Fibroblast of mammary gland (primary cell): Measurements from ENCODE around the gene EGFLAM.
A peak's percentile ranks its signal among the peaks of the same experiment; 100 is the strongest.

Experiments used
- DNase-seq: peaks from one replicate; pipeline ENCODE4 v3.0.0-alpha.2; 2010; ENCODE audit warnings: low read depth
- H3K4me3 ChIP-seq: 2 replicates; pipeline ENCODE4 v1.5.1; 2011; ENCODE audit warnings: low read depth, mild to moderate bottlenecking, low read length, moderate library complexity; ENCODE audit not compliant: control insufficient read depth
- CTCF ChIP-seq: conservative IDR thresholded peaks from 2 replicates; pipeline ENCODE4 v1.5.1; 2011; ENCODE audit warnings: low read depth, low read length, inconsistent platforms; ENCODE audit not compliant: control insufficient read depth, insufficient read depth

EGFLAM gene

GRCh38 chr5:38295751-38296150 is 37.4 kb downstream of the EGFLAM start:
- TF ChIP-seq CTCF, result no peak
- no peak overlapping the region for H3K4me3 ChIP-seq
- DNase-seq, result no peak

- TF ChIP-seq CTCF, result no peak
- DNase-seq, result no peak
- H3K4me3 ChIP-seq, result no peak overlapping the region
These were observed 39.7 kb downstream of the EGFLAM start for GRCh38 chr5:38297830-38298608.

- TF ChIP-seq CTCF, result no peak
- no peak for DNase-seq
- no peak overlapping the region for H3K4me3 ChIP-seq
These were observed 41.2 kb downstream of the EGFLAM start for GRCh38 chr5:38299585-38299984.

DNA sequence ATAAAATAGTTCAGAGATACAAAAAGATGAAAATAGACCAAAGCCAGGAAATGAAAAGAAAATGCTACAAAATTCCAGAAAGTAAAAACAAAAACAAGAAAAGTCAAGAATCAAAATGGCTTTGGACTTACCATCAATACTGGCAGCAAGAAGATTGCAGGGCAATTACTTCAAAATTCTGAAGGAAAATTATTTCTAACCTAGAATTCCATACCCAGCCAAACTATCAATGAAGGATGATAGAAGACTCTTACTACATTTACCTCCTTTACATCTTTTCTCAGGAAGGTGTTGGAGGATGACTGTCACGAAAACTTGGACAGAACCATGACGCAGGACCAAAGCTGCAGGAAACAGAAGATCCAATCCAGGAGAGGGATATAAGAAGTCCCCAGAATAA is 46.8 kb downstream of the EGFLAM start:
- no peak for TF ChIP-seq CTCF
- DNase-seq, result no peak
- H3K4me3 ChIP-seq, result no peak overlapping the region

GRCh38 chr5:38307845-38308244 is 49.5 kb downstream of the EGFLAM start:
- no peak overlapping the region for H3K4me3 ChIP-seq
- TF ChIP-seq CTCF, result no peak
- DNase-seq, result no peak

GRCh38 chr5:38316544-38317224 is 58.3 kb downstream of the EGFLAM start:
- TF ChIP-seq CTCF, result peak; percentile 1
- peak; percentile 74 for DNase-seq
- H3K4me3 ChIP-seq, result no peak overlapping the region
